ENCODE data around the gene GUSB.
"Not testable (repeated sequence)": the region's sequence is repeated elsewhere in the genome, so short reads cannot be mapped to it uniquely, and the experiment has no call there.

The GUSB gene

DNA sequence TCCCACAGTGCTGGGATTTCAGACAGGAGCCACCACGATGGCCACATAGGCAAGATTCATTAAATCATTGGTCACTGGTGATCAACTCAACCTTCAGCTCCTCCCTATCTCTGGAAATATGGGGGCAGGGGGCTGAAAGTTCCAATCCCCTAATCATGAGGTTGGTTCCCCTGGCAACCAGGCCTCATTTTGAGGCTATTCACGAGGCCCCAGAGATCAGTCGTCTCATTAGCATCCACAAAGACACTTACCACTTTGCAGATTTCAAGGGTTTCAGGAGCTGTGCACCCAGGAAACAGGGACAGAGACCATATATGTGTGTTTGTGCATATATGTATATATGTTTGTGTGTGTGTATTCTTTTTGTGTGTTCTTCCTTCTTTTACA, 7.7 kb upstream of the GUSB start:
- TF ChIP-seq POLR2AphosphoS5 (IDR thresholded peaks at IDR 0.05; ENCODE audit: low read depth, low read length) (no peak), POU2F2 (IDR thresholded peaks at IDR 0.05; ENCODE audit: low read depth, low read length) (no peak), SPI1 (IDR thresholded peaks at IDR 0.05; ENCODE audit: low read depth, low read length) (no peak), TAF1 (IDR thresholded peaks at IDR 0.05; ENCODE audit: low read depth, low read length) (no peak), PAX5 (IDR thresholded peaks at IDR 0.05; ENCODE audit: insufficient read depth, low read length, severe bottlenecking) (no peak), POLR2A (IDR thresholded peaks at IDR 0.05; ENCODE audit: low read depth, low read length) (no peak)
- FAIRE-seq, result no peak

DNA sequence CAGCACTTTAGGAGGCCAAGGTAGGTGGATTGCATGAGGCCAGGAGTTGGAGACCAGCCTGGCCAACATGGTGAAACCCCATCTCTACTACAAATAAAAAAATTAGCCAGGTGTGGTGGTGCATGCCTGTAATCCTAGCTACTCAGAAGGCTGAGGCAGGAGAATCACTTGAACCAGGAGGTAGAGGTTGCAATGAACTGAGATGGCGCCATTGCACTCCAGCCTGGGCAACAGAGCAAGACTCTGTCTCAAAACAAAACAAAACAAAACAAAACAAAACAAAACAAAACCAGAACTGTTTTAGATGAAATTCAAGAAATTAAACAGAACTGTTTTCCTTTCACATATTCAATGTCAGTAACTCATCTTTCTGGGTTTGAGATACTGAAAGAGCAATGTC, 6.5 kb upstream of the GUSB start:
- not testable (repeated sequence) for FAIRE-seq

More for the DNA sequence above, 7.7 kb upstream of the GUSB start:
- DNase-seq (ENCODE audit: insufficient read length, low spot score), result no peak

DNA sequence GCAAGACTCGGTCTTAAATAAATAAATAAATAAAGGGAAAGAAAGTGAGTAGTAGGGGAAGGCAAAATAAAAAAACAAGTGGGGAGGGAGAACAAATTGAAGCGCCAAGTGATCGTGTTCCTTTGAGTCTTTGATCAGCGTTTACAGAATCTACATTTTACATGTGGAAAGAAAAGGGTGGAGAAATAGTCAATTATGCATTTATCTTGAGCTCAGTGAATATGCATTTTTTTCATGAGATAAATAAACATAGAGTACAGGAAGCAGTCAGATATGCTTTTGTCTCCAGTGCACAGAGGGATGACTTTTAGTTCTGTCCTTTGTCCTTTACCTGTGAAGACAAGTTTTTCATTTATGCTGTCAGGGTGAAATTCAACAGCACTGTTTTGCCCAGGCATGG, 6.1 kb upstream of the GUSB start:
- FAIRE-seq, result no peak
- TF ChIP-seq POLR2AphosphoS5 (IDR thresholded peaks at IDR 0.05; ENCODE audit: low read depth, low read length) (no peak), TAF1 (IDR thresholded peaks at IDR 0.05; ENCODE audit: low read depth, low read length) (no peak), POLR2A (IDR thresholded peaks at IDR 0.05; ENCODE audit: low read depth, low read length) (no peak), PAX5 (IDR thresholded peaks at IDR 0.05; ENCODE audit: insufficient read depth, low read length, severe bottlenecking) (no peak), SPI1 (IDR thresholded peaks at IDR 0.05; ENCODE audit: low read depth, low read length) (no peak), POU2F2 (IDR thresholded peaks at IDR 0.05; ENCODE audit: low read depth, low read length) (no peak)
- DNase-seq (ENCODE audit: insufficient read length, low spot score), result no peak

More for the DNA sequence above, 6.5 kb upstream of the GUSB start:
- not testable (repeated sequence) for DNase-seq (ENCODE audit: insufficient read length, low spot score)

DNA sequence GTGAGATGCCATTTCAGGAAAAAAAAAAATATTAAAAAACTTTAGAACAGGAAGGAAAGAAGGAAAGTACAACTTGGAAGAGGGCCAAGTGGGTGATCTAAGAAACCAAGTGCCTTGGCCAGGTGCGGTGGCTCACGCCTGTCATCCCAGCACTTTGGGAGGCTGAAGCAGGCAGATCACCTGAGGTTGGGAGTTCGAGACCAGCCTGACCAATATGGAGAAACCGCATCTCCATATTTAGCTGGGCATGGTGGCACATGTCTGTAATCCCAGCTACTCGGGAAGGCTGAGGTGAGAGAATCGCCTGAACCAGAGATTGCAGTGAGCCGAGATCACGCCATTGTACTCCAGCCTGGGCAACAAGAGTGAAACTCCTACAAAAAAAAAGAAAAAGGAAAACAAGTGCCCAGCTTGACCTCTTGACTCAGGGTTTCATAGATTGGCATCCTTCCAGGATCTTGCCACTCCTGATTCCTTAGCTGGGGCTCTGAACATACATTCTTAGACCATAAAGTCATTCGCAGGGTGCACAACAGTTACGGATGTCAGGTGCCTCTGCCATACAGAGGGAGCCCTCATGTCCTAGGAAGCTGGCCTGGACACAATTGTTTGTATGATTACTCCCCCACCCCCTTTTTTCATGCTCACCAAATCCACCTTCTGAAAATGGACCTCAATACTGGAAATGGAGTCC, 2.1 kb upstream of the GUSB start:
- no peak for TF ChIP-seq POU2F2 (IDR thresholded peaks at IDR 0.05; ENCODE audit: low read depth, low read length)
- no peak for TF ChIP-seq POLR2A (IDR thresholded peaks at IDR 0.05; ENCODE audit: low read depth, low read length)
- no peak for FAIRE-seq
- no peak for DNase-seq (ENCODE audit: insufficient read length, low spot score)

DNA sequence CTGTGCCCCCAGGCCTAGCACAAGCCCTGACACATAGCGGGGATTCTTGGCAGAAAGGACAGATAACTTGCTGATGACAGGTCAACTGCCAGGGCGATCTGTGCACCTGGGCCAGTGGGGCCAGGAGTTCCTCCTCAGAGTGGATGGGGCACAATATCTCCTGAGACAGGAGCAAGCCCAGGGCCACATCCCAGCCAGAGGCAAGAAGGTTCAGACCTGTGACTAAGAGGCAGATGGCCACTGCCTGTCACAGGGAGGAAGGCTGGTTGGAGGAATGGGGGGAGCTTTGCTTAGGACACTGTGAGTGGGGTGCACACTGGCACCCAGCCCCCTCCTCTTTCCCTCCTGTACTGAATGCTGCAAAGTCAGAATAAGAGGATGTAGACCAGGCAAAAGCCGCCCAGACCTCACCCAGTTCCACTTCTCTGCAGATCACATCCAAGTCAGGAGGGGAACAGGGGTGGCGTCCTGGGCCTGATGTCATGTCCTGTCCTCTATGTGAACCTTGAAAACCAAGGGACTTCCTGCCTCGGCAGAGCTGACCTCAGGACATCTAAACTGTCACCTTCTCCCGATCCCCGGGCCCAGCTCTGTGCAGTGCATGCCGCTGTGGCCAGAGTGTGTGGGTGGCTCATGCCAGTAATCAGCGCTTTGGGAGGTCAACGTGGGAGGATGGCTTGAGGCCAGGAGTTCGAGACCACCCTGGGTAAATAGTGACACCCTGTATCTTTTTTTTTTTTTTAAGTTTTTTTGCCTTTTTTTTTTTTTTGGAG, 1.3 kb downstream of the GUSB start:
- FAIRE-seq (peak; percentile 69), DNase-seq (ENCODE audit: insufficient read length, low spot score) (peak; percentile 49)

DNA sequence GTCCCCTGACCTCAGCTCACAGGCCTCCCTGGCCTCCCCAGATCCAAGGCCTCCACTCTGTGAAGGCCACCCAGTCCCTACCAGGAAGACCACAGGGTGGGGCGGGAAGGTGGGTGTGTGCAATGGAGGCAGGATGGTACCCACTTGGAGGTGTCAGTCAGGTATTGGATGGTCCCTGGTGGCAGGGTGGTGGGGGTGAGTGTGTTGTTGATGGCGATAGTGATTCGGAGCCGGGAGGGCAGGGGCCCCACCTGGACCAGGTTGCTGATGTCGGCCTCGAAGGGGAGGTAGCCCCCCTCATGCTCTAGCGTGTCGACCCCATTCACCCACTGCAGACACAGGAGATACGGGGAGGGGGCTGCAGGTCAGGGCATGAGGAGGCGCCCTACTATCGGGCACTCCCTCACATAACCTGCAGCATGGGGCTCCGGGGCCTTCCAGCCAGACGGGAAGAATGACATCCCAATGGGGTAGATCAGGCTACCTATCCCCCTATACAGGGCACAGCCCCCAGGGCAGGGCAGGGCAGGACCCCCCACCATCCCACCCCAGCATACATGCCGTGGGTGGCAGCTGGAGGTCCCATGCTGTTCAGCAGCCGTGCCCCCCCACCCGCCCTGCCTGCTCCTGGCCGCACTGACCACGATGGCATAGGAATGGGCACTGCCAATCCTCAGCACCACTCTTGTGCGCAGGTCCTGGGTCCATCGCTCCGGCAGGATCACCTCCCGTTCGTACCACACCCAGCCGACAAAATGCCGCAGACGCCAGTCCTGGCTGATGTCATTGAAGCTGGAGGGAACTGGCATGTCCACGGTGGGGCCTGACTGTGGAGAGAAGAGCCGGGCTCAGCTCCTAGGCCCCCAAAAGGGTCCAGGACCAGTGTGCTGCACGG, 2.2 kb downstream of the GUSB start:
- FAIRE-seq, result no peak
- no peak for DNase-seq (ENCODE audit: insufficient read length, low spot score)
- TF ChIP-seq POLR2AphosphoS5 (IDR thresholded peaks at IDR 0.05; ENCODE audit: low read depth, low read length) (no peak), POLR2A (IDR thresholded peaks at IDR 0.05; ENCODE audit: low read depth, low read length) (no peak), TAF1 (IDR thresholded peaks at IDR 0.05; ENCODE audit: low read depth, low read length) (no peak), SPI1 (IDR thresholded peaks at IDR 0.05; ENCODE audit: low read depth, low read length) (no peak), POU2F2 (IDR thresholded peaks at IDR 0.05; ENCODE audit: low read depth, low read length) (no peak)

More for the DNA sequence above, 1.3 kb downstream of the GUSB start:
- TF ChIP-seq TAF1 (IDR thresholded peaks at IDR 0.05; ENCODE audit: low read depth, low read length) (no peak; the same call in 1 of the 2 replicates), POLR2AphosphoS5 (IDR thresholded peaks at IDR 0.05; ENCODE audit: low read depth, low read length) (peak; percentile 75), SPI1 (IDR thresholded peaks at IDR 0.05; ENCODE audit: low read depth, low read length) (peak; percentile 71), POLR2A (IDR thresholded peaks at IDR 0.05; ENCODE audit: low read depth, low read length) (peak; percentile 58; the same call in 1 of the 2 replicates)

DNA sequence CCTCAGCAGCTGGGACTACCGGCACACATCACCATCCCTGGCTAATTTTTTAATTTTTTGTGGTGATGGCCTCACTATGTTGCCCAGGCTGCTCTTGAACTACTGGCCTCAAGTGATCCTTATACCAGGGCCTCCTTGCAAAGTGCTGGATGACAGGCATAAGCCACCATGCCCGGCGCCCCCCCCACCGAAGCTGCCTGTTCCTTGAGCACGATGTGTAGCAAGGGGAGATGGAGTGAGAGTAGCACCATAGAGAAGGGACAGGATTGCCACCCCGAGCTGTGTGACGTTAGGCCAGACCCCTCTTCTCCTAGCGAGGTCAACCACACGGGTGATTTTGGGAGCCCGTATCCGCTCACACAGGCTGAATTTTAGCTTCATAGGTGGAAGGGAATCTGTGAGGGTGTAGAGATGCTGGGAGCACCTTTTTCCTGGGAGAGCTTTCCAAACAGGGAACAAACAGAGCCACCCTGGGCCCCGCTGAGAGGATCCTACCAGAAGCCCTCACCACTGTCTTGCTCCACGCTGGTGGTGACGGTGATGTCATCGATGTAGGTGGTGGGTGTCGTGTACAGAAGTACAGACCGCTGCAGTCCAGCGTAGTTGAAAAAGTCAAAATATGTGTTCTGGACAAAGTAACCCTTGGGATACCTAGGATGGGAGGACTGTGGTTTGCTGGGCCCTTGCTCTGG, 3.0 kb downstream of the GUSB start:
- DNase-seq (ENCODE audit: insufficient read length, low spot score) (no peak), FAIRE-seq (no peak)
- TF ChIP-seq POU2F2 (IDR thresholded peaks at IDR 0.05; ENCODE audit: low read depth, low read length) (no peak), POLR2A (IDR thresholded peaks at IDR 0.05; ENCODE audit: low read depth, low read length) (no peak), TAF1 (IDR thresholded peaks at IDR 0.05; ENCODE audit: low read depth, low read length) (no peak), POLR2AphosphoS5 (IDR thresholded peaks at IDR 0.05; ENCODE audit: low read depth, low read length) (no peak), SPI1 (IDR thresholded peaks at IDR 0.05; ENCODE audit: low read depth, low read length) (no peak), PAX5 (IDR thresholded peaks at IDR 0.05; ENCODE audit: insufficient read depth, low read length, severe bottlenecking) (no peak)

DNA sequence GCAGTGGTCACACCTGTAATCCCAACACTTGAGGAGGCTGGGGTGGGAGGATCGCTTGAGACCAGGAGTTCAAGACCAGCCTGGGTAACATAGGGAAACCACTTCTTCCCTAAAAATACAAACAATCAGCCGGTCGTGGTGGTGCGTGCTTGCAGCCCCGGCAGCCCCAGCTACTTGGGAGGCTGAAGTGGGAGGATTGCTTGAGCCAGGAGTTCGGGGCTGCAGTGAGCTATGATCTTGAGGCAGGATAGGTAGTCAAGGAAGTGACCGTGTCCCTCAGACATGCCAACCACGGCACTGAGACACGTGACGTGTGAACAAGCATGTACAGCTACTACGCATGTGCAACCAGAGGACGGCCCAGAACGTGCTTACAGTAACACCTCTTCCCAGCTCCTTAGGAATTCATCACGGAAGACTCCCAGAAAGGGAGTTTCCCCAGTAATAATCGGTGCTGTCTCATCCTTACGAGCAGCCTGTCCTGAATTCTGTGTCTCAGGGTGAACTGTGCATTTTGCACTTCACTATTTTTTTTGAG, 5.3 kb downstream of the GUSB start:
- TF ChIP-seq SPI1 (IDR thresholded peaks at IDR 0.05; ENCODE audit: low read depth, low read length) (no peak), POLR2A (IDR thresholded peaks at IDR 0.05; ENCODE audit: low read depth, low read length) (peak; percentile 49; the same call in 1 of the 2 replicates), TAF1 (IDR thresholded peaks at IDR 0.05; ENCODE audit: low read depth, low read length) (no peak), POLR2AphosphoS5 (IDR thresholded peaks at IDR 0.05; ENCODE audit: low read depth, low read length) (peak; percentile 48; the same call in 1 of the 2 replicates)
- no peak for FAIRE-seq

More for the DNA sequence above, 5.3 kb downstream of the GUSB start:
- DNase-seq (ENCODE audit: insufficient read length, low spot score), result no peak
